Smooth muscle cell of the coronary artery (primary cell): ENCODE measurements around the gene SEZ6. TPM values are rescaled to one million over a fixed set of nuclear protein-coding genes. Genes with fewer than 3 reads are reported as not detected.

ENCODE experiments used
- total RNA-seq: library from RNA; depleted of rRNA; stranded (reverse); fragments of >200 nt; gene quantifications from 2 replicates; pipeline ENCODE4 v1.2.3, GENCODE V29; 2014; ENCODE audit warnings: low replicate concordance

SEZ6 gene
- total RNA-seq = not detected in 2 replicates

GRCh38 chr17:29005936-29006511 lies at the start of gene SEZ6:
TSS of gene SEZ6 (minus strand) at chr17:29006033. CDS start at chr17:29005869, 164 bp downstream.

DNA sequence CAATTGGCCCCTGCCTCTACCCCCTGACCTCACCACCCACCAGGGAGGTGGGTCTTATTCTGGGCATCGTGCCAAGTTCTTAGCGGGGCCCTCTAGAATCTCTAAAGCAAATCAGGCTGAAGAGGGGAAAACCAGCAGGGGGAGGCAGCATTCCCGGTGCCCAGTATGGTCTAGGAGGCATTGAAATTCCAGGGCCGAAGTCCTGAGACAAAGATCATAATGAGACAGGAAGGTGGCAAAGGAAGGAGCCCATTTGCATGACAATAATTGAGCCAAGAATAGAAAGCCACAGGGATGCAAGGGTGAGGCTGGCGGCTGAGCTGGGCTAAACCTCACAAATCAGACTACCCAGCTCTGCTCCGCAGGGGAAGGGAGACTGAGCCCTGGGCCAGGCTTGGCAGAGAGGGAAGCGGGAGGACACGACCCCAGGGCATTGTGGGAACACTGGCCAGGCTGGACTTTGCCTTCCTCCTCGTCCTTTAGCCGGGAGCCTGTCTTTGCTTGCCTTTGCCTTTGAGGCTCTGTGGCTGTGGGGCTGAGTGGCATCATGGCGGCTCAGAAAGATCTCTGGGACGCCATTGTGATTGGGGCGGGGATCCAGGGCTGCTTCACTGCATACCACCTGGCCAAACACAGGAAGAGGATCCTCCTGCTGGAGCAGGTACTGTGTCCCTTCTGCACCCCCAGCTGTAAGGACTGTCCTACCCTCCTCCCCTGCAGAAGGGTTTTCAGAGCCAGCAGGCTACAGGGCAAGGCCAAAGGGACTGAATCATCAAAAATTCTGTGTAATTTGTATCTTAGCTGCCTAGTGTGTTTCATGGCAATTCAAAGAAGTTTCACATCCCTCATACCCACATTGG lies 37.1 kb upstream of the SEZ6 start, which contains the start of gene PIPOX:
Gene PIPOX, plus strand, starts transcription at position 463 of the 860 bp plus-strand sequence. Its CDS starts 85 bp downstream, at position 548.

GRCh38 chr17:28951428-28951990 lies 54.3 kb downstream of the SEZ6 start, which contains the start of gene PHF12:
TSS of gene PHF12 (minus strand) at chr17:28951518. CDS start at chr17:28950960, 558 bp downstream.

Other genes with a start within 250 kb of the SEZ6 start
- gene FAM222B, start 163.2 kb downstream of the SEZ6 start, total RNA-seq = 0.70 and 2.3 TPM in 2 replicates
- 11.1 and 18.9 TPM in 2 replicates for gene ERAL1, start 151.0 kb downstream of the SEZ6 start, total RNA-seq
- gene FLOT2, start 108.3 kb downstream of the SEZ6 start, total RNA-seq = 38.0 and 80.1 TPM in 2 replicates
- gene DHRS13, start 103.0 kb downstream of the SEZ6 start, total RNA-seq = 2.0 and 3.6 TPM in 2 replicates
- 5.7 and 12.0 TPM in 2 replicates for gene PHF12, start 54.5 kb downstream of the SEZ6 start, total RNA-seq
- 1.4 and 1.9 TPM in 2 replicates for gene PIPOX, start 37.1 kb upstream of the SEZ6 start, total RNA-seq
- gene MYO18A, start 174.4 kb upstream of the SEZ6 start, total RNA-seq = 33.8 and 97.8 TPM in 2 replicates
- gene CRYBA1, start 240.8 kb upstream of the SEZ6 start, total RNA-seq = 0.70 TPM in 1 of 2 replicates, not detected in the other